SU-DHL-6 (cell line): ENCODE data around the gene FAM98B.
A peak's percentile ranks its signal among the peaks of the same experiment; 100 is the strongest.

Experiments used
- CTCF ChIP-seq: fragments of 200-600 bp; sonication (generic); IDR thresholded peaks from one replicate; pipeline ENCODE4 v1.5.1; 2017; ENCODE audit warnings: antibody characterized with exemption, mild to moderate bottlenecking, low read length, moderate library complexity; ENCODE audit not compliant: insufficient read depth, poor library complexity, severe bottlenecking
- EZH2phosphoT487 ChIP-seq: fragments of 200-600 bp; sonication (generic), shearing (Covaris generic); conservative IDR thresholded peaks from 2 replicates; pipeline ENCODE4 v1.6.1; 2018; ENCODE audit warnings: mild to moderate bottlenecking, antibody characterized with exemption, low read length, moderate library complexity, mixed read lengths

DNA sequence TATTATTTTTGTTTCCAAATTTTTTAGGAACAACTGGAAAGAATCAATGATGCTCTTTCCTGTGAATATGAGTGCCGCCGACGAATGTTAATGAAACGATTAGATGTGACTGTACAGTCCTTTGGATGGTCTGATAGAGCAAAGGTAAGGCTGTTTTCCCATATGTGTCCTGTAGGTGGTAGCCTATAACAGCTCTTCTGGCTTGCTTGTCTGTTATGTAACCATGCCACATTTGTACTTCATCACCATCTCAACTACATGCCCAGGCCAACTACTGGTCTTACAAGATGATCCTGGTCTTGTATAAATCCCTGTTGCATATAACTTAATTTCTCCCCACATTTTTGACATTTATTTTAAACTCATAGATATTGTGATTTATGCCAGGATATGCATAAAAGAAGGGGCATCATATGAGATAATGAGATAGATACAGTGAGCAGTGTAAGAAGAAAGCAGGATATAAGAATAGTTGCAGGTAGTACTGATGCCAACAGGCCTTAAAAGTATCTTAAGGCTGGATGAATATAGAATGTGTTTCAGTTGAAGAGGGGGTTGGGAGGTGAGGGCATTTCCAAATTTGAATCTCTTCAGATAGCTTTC, 20.3 kb downstream of the FAM98B start:
- TF ChIP-seq CTCF (peak; percentile 41), EZH2phosphoT487 (no peak)
